MG63 (cell line): Measurements from ENCODE around the gene FBXL20. TPM values are rescaled to one million over a fixed set of nuclear protein-coding genes. Genes with fewer than 3 reads are reported as not detected.
"Not testable (repeated sequence)": the region's sequence is repeated elsewhere in the genome, so short reads cannot be mapped to it uniquely, and the experiment has no call there.

Experiments used
- DNase-seq: peaks from one replicate; pipeline ENCODE4 v3.0.0-alpha.2; 2020
- H3K27me3 ChIP-seq: fragments of 250-450 bp; sonication (Bioruptor Pico); 2 replicates; pipeline ENCODE4 v1.5.1; 2020; ENCODE audit warnings: mild to moderate bottlenecking, moderate library complexity
- H3K36me3 ChIP-seq: fragments of 250-450 bp; sonication (Bioruptor Pico); 2 replicates; pipeline ENCODE4 v1.5.1; 2020; ENCODE audit warnings: mild to moderate bottlenecking, moderate library complexity
- H3K4me3 ChIP-seq: fragments of 250-450 bp; sonication (Bioruptor Pico); 2 replicates; pipeline ENCODE4 v1.5.1; 2020; ENCODE audit warnings: mild to moderate bottlenecking, moderate library complexity
- H3K9me3 ChIP-seq: fragments of 250-450 bp; sonication (Bioruptor Pico); 2 replicates; pipeline ENCODE4 v1.5.1; 2020; ENCODE audit warnings: mild to moderate bottlenecking, moderate library complexity
- total RNA-seq: library from RNA; depleted of rRNA; stranded (reverse); fragments of >200 nt; shearing (Covaris generic); gene quantifications from 2 replicates; pipeline ENCODE4 v1.2.3, GENCODE V29; 2014; ENCODE audit warnings: low replicate concordance

FBXL20 gene
- total RNA-seq, 1 experiment from 2014 or later: 12.3 TPM

DNA sequence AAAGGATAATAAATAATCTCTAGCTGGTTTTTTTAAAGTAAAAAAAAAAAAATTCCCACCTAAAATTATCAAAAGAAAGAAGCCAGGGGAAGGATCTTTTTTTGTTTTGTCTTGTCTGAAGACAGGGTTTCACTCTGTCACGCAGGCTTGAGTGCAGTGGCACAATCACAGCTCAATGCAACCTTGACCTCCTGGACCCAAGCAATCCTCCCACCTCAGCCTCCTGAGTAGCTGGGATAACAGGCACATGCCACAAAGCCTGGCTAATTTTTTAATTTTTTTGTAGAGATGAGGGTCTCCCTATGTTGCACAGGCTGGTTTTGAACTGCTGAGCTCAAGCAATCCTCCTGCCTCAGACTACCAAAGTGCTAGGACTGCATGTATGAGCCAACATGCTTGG lies 97.2 kb downstream of the FBXL20 start:
- Histone ChIP-seq H3K9me3 (no peaks in the 10 kb centered on the region), H3K27me3 (no peaks in the 10 kb centered on the region), H3K36me3 (no peaks in the 10 kb centered on the region; the same call in 1 of the 2 replicates), H3K4me3 (no peak overlapping the region)
- no peak for DNase-seq

DNA sequence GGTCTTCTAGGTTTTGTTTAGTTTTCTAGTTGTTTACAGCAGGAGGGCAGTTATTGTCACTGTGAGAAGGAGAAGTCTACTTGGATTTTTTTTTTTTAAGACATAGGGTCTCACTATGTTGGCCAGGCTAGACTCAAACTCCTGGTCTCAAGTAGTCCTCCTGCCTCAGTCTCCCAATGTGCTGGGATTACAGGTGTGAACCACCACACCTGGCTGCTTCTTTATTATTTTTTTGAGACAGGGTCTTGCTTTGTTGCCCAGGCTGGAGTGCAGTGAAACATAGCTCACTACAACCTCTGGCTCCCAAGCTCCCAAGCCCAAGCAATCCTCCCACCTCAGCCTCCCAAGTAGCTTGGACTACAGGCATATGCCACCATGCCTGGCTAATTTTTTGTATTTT lies 107.4 kb downstream of the FBXL20 start:
- no peak overlapping the region for H3K4me3 ChIP-seq
- H3K9me3 ChIP-seq: no peaks in the 10 kb centered on the region
- H3K27me3 ChIP-seq: no peaks in the 10 kb centered on the region
- H3K36me3 ChIP-seq: peaks cover 6% of the 10 kb centered on the region
- DNase-seq: no peak

GRCh38 chr17:39292546-39292945 lies 108.9 kb downstream of the FBXL20 start:
- not testable (repeated sequence) for H3K4me3 ChIP-seq, H3K36me3 ChIP-seq, H3K27me3 ChIP-seq, DNase-seq, H3K9me3 ChIP-seq

DNA sequence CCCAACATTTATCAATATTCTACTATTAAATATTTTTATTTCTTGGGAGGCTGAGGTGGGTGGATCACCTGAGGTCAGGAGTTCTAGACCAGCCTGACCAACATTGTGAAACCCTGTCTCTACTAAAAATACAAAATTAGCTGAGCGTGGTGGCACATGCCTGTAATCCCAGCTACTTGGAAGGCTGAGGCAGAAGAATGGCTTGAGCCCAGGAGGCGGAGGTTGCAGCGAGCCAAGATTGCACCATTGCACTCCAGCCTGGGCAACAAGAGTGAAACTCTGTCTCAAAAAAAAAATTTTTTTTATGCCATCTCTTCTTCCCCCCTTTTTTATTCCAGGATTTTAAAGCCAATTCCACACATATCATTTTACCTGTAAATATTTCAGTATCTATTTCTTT lies 114.9 kb downstream of the FBXL20 start:
- not testable (repeated sequence) for H3K36me3 ChIP-seq, H3K9me3 ChIP-seq, H3K27me3 ChIP-seq, DNase-seq, H3K4me3 ChIP-seq

DNA sequence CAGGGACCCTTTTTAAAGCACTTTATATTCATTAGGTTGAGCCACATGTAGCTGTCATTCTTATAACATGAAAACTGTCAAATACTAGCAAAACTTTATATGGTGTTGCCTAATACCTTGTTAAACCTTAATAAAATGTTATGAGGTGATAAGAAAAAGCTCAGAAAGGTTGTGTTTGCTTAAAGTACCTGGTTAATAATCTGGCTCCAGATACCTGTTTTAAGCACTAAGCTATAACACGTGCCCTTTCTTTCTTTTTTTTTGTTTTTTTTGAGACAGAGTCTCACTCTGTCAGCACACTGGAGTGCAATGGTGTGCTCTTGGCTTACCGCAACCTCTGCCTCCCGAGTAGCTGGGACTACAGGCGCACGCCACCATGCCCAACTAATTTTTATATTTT lies 116.7 kb downstream of the FBXL20 start:
- Histone ChIP-seq H3K27me3 (no peaks in the 10 kb centered on the region), H3K9me3 (no peaks in the 10 kb centered on the region), H3K36me3 (peaks cover 7% of the 10 kb centered on the region), H3K4me3 (no peak overlapping the region)
- no peak for DNase-seq

GRCh38 chr17:39283896-39284295 lies 117.5 kb downstream of the FBXL20 start:
- DNase-seq: no peak
- Histone ChIP-seq H3K4me3 (no peak overlapping the region), H3K27me3 (no peaks in the 10 kb centered on the region), H3K36me3 (peaks cover 10% of the 10 kb centered on the region), H3K9me3 (no peaks in the 10 kb centered on the region)

GRCh38 chr17:39283098-39283497 lies 118.3 kb downstream of the FBXL20 start:
- no peaks in the 10 kb centered on the region for H3K9me3 ChIP-seq
- peaks cover 12% of the 10 kb centered on the region for H3K36me3 ChIP-seq
- H3K4me3 ChIP-seq: no peak overlapping the region
- no peaks in the 10 kb centered on the region for H3K27me3 ChIP-seq
- DNase-seq: no peak

DNA sequence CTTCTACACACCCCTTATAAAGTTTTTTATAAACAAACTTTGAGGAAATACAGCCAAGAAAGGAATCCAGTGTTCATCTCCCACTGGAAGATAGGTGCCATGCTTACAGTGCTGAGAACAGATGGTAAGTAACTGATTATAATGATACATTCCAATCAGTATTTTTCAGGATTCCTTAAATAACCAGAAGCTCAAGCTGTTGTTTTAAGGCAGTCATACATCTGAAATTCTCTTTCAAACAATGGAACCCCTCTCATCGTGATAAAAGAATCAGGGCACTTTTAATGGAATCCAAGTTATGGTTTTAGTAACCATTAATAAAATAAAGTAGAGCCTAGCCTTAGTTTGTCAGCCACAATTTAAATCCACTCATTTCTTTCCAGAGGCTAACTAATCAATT lies 119.6 kb downstream of the FBXL20 start:
- no peak overlapping the region for H3K4me3 ChIP-seq
- DNase-seq: no peak
- H3K27me3 ChIP-seq: no peaks in the 10 kb centered on the region
- no peaks in the 10 kb centered on the region for H3K9me3 ChIP-seq
- H3K36me3 ChIP-seq: peaks cover 14% of the 10 kb centered on the region

DNA sequence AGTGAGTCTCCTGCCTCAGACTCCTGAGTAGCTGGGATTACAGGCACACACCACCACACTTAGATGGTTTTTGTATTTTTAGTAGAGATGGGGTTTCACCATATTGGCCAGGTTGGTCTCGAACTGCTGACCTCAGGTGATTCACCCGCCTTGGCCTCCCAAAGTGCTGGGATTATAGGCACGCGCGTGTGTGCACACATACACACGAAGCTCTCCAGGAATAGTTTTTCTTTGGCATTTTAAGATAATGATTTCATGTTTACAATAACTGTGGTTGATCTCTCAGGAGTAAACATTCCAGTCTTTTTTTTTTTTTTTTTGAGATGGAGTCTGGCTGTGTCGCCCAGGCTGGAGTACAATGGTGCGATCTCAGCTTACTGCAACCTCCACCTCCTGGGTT lies 123.2 kb downstream of the FBXL20 start:
- peaks cover 14% of the 10 kb centered on the region for H3K36me3 ChIP-seq
- DNase-seq: peak; percentile 59
- not testable (repeated sequence) for H3K9me3 ChIP-seq, H3K4me3 ChIP-seq, H3K27me3 ChIP-seq

- DNase-seq: no peak
- H3K27me3 ChIP-seq: no peaks in the 10 kb centered on the region
- peaks cover 10% of the 10 kb centered on the region for H3K36me3 ChIP-seq
- H3K4me3 ChIP-seq: no peak overlapping the region
- H3K9me3 ChIP-seq: no peaks in the 10 kb centered on the region
Measured at GRCh38 chr17:39277110-39277509, 124.3 kb downstream of the FBXL20 start.

DNA sequence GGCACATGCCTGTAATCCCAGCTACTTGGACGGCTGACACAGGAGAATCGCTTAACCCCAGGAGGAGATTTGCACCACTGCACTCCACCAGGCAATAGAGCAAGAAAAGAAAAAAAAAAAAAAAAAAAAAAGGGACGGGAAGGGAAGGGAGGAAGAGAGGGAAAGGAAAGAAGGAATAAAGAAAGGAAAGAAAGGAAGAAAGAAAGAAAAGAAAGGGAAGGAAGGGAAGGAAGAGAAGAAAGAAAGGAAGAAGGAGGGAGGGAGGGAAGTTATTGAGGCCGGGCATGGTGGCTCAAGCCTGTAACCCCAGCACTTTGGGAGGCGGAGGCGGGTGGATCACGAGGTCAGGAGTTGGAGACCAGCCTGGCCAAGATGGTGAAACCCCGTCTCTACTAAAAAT lies 125.3 kb downstream of the FBXL20 start:
- Histone ChIP-seq H3K27me3 (no peaks in the 10 kb centered on the region), H3K36me3 (peaks cover 10% of the 10 kb centered on the region), H3K9me3 (no peaks in the 10 kb centered on the region), H3K4me3 (no peak overlapping the region)
- DNase-seq: no peak

DNA sequence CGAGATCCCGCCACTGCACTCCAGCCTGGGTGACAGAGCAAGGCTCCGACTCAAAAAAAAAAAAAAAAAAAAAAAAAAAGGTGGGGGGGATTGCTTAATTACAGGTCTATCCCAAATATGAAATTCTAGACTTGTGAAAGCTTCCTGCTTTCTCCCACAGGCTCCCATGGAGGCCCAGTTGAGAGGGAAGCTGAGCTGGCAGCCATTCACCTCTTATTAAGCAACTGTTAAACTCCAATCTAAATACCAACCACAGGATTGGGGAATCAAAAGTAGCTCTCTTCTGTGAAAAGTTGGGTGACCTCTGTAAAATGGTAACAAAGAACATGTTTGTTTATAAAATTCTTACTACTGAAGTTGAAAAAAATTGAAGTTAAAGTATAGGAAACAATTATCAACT lies 129.9 kb downstream of the FBXL20 start:
- Histone ChIP-seq H3K4me3 (no peak overlapping the region), H3K9me3 (no peaks in the 10 kb centered on the region), H3K27me3 (no peaks in the 10 kb centered on the region), H3K36me3 (peaks cover 13% of the 10 kb centered on the region)
- DNase-seq: no peak

- no peaks in the 10 kb centered on the region for H3K9me3 ChIP-seq
- H3K4me3 ChIP-seq: no peak overlapping the region
- DNase-seq: peak; percentile 70
- peaks cover 13% of the 10 kb centered on the region for H3K36me3 ChIP-seq
- H3K27me3 ChIP-seq: no peaks in the 10 kb centered on the region
Measured at GRCh38 chr17:39270923-39271322, 130.5 kb downstream of the FBXL20 start.

DNA sequence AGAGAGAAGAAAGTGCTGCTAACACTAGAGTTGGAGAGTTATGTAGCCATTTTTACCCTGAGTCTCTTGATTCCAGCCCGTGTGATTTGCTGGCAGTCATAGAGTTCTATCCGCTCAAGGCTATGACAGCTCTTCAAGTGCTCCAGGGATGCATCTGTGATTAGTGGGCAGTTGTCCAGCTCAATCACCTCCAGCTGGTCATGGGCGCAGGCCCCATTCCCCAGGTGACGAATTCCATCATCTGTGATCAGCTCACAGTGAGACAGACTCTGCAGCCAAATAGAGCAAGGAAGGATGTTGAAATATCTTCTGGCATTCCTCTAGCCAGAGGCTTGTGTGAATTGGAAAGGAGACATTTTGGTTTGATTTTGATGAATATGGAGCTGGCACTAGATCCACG lies 137.3 kb downstream of the FBXL20 start:
- peaks cover 24% of the 10 kb centered on the region for H3K36me3 ChIP-seq

GRCh38 chr17:39261286-39261685 lies 140.1 kb downstream of the FBXL20 start:
- no peaks in the 10 kb centered on the region for H3K27me3 ChIP-seq
- no peak overlapping the region for H3K4me3 ChIP-seq
- no peaks in the 10 kb centered on the region for H3K9me3 ChIP-seq
- peaks cover 25% of the 10 kb centered on the region for H3K36me3 ChIP-seq
- no peak for DNase-seq

More for the DNA sequence above, 137.3 kb downstream of the FBXL20 start:
- Histone ChIP-seq H3K27me3 (no peaks in the 10 kb centered on the region), H3K9me3 (no peaks in the 10 kb centered on the region), H3K4me3 (no peak overlapping the region)
- DNase-seq: no peak

DNA sequence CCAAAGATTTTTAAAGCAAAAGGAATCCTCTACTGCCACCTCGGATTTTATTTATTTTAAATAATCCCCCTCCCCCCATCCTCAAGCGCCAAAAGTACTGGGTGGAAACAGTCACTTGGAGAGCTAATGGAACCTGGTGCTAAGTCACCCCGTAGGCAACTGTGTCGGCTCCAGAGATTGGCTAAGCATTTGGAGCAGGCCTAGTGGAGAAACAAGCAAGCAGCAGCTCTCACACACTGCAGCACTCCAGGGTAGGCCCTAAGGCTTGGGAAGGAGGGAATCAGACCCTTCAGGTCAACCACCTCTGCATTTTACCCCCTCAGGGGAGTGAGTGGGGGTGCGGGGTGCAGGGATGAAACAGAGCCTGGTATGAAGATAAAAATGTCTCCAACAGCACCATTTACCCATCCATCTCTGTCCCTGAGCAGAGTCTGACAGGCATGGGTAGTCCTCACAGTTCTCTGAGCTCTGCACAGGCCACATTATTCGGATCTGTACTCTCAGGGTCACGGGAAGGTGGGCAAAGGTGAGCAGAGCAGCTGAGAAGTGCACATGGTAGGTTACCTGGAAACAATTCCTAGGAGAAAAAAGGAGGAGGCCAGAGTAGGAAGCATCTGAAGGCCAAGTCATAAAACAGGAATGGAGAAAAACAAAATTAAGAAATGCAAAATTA lies 148.5 kb downstream of the FBXL20 start:
- no peaks in the 10 kb centered on the region for H3K27me3 ChIP-seq
- no peak overlapping the region for H3K4me3 ChIP-seq
- no peak for DNase-seq
- no peaks in the 10 kb centered on the region for H3K9me3 ChIP-seq
- H3K36me3 ChIP-seq: peaks cover 10% of the 10 kb centered on the region; the same call in 1 of the 2 replicates

GRCh38 chr17:39251997-39252396 lies 149.4 kb downstream of the FBXL20 start:
- H3K4me3 ChIP-seq: no peak overlapping the region
- H3K9me3 ChIP-seq: no peaks in the 10 kb centered on the region
- no peak for DNase-seq
- H3K36me3 ChIP-seq: peaks cover 5% of the 10 kb centered on the region; the same call in 1 of the 2 replicates
- H3K27me3 ChIP-seq: no peaks in the 10 kb centered on the region

DNA sequence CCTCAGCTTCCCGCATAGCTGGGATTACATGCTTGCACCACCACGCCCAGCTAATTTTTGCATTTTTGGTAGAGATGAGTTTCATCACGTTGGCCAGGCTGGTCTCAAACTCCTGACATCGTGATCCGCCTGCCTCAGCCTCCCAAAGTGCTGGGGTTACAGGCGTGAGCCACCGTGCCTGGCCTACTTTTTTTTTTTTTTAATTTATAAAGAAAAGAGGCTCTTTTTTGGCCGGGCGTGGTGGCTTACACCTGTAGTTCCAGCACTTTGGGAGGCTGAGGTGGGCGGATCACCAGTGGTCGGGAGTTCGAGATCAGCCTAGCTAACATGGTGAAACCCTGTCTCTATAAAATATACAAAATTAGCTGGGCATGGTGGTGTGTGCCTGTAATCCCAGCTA lies 151.3 kb downstream of the FBXL20 start:
- not testable (repeated sequence) for DNase-seq, H3K9me3 ChIP-seq, H3K36me3 ChIP-seq, H3K27me3 ChIP-seq, H3K4me3 ChIP-seq

GRCh38 chr17:39246274-39246673 lies 155.2 kb downstream of the FBXL20 start:
- DNase-seq: no peak
- H3K4me3 ChIP-seq: no peak overlapping the region
- no peaks in the 10 kb centered on the region for H3K27me3 ChIP-seq
- no peaks in the 10 kb centered on the region for H3K36me3 ChIP-seq
- no peaks in the 10 kb centered on the region for H3K9me3 ChIP-seq
